Gastroesophageal sphincter (tissue), 3 donors: ENCODE measurements around the gene NEUROD2.

Source experiments
- POLR2A ChIP-seq, 2 donors: fragments of 450-650 bp; IDR thresholded peaks; one replicate each; pipeline ENCODE4 v1.6.1; 2017; ENCODE audit warnings: antibody characterized with exemption in 2 of 2, mild to moderate bottlenecking in 2 of 2, moderate library complexity in 1 of 2
- TF ChIP-seq, protein P1 (sequence below), 4 experiments: fragments of 200-600 bp in 2 of 4; fragments of 450-650 bp in 2 of 4; sonication (generic) in 1 of 4; IDR thresholded peaks; one replicate each; pipeline ENCODE4 v1.5.1; 2017 to 2019; ENCODE audit warnings: antibody characterized with exemption in 4 of 4, mild to moderate bottlenecking in 2 of 4, moderate library complexity in 2 of 4

DNA sequence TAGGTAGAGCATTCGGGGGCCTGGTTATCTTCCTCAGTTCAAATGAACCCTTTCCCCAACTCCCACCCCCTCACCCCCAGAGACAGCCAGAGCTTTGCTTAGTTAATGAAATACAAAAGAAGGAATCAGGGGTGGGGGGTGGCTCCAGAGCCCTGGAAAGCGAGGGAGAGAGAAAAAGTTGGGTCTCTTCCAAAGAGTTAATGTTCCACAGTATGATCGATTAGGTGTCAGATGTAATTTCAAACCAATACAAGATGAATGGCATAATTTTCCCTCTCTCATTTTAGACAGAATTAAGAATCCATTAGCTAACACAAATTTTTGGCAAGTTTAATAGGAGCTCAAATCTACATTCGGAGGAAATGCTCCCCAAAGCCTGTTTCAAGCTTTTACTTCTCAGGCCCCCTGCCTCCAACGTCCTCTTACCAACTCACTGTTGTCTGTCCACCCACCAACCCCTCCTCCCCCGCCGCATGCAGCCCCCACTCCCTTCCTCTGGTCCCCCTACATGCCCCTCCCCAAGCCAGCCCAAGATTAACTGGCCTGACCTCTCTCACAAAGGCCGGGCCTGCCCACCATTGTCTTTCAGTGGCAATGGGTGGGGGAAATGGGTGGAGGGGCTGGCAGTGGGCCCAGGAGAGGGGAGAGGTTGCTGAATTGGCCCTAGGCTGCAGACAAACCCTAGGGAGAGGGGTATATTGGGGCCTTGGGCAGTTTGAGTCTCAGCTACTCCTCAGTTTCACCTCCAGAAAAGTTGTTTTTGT lies 28.2 kb downstream of the NEUROD2 start:
- TF ChIP-seq, protein P1, sequence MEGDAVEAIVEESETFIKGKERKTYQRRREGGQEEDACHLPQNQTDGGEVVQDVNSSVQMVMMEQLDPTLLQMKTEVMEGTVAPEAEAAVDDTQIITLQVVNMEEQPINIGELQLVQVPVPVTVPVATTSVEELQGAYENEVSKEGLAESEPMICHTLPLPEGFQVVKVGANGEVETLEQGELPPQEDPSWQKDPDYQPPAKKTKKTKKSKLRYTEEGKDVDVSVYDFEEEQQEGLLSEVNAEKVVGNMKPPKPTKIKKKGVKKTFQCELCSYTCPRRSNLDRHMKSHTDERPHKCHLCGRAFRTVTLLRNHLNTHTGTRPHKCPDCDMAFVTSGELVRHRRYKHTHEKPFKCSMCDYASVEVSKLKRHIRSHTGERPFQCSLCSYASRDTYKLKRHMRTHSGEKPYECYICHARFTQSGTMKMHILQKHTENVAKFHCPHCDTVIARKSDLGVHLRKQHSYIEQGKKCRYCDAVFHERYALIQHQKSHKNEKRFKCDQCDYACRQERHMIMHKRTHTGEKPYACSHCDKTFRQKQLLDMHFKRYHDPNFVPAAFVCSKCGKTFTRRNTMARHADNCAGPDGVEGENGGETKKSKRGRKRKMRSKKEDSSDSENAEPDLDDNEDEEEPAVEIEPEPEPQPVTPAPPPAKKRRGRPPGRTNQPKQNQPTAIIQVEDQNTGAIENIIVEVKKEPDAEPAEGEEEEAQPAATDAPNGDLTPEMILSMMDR (IDR thresholded peaks at IDR 0.05), result no peak
- no peak for TF ChIP-seq POLR2A (IDR thresholded peaks at IDR 0.05)
